ENCODE results near the gene GNA14.

- TF ChIP-seq CTCF (IDR thresholded peaks at IDR 0.05) (no peak), REST (IDR thresholded peaks at IDR 0.05; ENCODE audit: insufficient read depth in 1 of 2, low read depth in 2 of 2, low read length in 1 of 2) (no peak), POLR2AphosphoS5 (IDR thresholded peaks at IDR 0.05; ENCODE audit: low read depth, low read length) (no peak)
These were observed 101.7 kb downstream of the GNA14 start for GRCh38 chr9:77546376-77546950.

Data from Panc1 (cell line).